Hair follicular keratinocyte (primary cell): ENCODE results near the gene SLC5A2. TPM values are rescaled to one million over a fixed set of nuclear protein-coding genes. Genes with fewer than 3 reads are reported as not detected.

Source experiments
- total RNA-seq: library from RNA; depleted of rRNA; stranded (reverse); fragments of >200 nt; gene quantifications from 2 replicates; pipeline ENCODE4 v1.2.3, GENCODE V29; 2015

SLC5A2 gene
- not detected in 2 replicates for total RNA-seq

DNA sequence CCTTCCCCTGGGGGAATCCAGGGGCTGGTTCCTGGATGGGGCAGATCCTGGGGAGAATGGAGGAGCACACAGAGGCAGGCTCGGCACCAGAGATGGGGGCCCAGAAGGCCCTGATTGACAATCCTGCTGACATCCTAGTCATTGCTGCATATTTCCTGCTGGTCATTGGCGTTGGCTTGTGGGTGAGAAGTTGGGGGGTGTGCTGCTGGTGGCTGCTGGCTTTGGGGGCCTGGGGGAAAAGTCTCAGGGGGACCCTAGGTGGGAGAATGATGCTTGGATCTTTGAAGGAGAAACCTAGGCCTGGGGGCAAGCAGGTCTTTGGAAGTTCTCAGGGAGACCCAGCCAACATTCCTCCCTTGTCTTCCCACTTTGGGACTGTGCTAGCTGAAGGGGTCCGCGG lies at the start of gene SLC5A2:
TSS of gene SLC5A2 (plus strand) at position 43 of the 400 bp plus-strand sequence. CDS start at position 57, 14 bp downstream.

DNA sequence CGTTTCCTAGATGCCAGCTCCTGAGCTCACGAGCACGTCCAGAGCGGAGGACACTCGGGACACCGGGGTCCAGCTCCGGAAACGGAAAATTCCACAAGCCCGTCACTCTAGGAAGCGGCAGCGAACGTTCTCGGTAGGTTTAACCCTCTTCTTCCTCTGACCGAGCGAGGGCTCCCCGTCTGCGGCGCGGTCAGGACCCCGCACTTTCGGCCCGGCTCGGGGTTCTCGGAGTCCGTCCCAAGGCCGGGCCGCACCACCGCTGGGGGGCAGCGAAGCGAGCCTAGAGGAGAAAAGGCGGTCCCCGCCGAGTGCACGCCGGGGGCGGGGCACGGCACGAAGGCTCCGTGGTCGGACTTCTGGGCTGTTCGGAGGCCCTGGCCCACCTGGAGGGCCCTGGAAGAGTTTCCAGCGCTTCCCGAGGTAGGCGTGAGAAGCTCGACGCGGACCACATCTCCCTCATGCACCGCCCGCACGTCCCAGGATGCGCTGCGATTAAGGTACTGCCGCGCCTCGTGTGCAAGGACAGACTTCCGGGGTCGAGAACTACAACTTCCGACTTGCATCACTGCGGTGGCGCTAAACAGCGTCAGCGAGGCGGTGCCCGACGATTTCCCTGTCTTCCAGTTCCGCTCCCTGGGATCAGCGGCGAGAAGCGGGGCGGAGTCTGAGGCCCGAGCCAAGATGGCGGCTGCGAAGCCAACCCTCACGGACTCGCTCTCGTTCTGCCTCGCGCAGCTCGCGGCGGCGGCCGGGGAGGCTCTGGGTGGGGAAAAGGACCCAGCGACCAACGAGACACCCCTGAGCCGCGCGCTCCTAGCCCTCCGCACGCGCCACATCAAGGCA lies 23.9 kb upstream of the SLC5A2 start, which contains the start of gene ARMC5:
TSS of gene ARMC5 (plus strand) at position 658 of the 843 bp plus-strand sequence. CDS start at position 682, 24 bp downstream.

DNA sequence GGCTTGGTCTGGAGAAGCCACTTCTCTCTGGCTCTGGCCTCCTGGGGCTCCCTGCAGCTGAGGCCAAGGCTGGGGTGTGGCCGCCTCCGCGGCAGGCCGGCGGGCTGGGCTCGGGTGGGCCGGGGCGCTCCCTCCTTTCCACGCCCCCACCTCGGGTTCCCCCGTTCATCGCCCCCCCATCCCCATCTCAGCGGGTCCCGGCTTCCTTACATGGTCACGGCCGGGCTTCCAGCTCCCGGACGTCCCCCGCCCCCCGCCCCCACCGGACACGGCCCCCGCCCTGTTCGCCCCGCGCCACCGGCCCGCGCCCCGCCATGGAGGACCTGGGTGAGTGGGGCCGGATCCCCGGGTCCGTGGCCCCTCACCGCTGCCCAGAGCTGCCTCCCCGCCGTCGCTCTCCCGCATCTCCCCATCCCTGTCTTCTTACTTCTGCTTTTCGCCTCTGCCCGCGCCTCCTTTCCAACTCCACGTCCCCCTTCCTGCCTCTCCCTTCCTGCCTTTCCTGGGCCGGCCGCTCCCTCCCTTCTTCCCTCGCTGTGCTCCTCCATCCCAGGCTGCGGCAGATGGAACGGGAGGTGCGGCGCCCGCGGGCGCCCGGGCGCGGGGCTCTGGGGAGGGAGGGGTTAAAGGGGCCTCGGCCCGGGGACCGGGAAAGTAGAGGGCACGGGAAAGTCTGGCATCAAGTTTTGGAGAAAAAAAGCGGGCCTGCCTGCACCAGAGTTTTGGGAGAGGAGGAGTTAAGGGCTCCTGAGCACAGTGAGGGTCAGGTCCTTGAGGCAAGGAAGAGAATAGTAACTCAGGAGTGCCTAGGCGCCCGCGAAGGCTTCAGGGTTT lies 10.8 kb upstream of the SLC5A2 start, which contains the start of gene TGFB1I1:
TSS of gene TGFB1I1 (plus strand) at position 278 of the 834 bp plus-strand sequence. CDS start at position 315, 37 bp downstream.

DNA sequence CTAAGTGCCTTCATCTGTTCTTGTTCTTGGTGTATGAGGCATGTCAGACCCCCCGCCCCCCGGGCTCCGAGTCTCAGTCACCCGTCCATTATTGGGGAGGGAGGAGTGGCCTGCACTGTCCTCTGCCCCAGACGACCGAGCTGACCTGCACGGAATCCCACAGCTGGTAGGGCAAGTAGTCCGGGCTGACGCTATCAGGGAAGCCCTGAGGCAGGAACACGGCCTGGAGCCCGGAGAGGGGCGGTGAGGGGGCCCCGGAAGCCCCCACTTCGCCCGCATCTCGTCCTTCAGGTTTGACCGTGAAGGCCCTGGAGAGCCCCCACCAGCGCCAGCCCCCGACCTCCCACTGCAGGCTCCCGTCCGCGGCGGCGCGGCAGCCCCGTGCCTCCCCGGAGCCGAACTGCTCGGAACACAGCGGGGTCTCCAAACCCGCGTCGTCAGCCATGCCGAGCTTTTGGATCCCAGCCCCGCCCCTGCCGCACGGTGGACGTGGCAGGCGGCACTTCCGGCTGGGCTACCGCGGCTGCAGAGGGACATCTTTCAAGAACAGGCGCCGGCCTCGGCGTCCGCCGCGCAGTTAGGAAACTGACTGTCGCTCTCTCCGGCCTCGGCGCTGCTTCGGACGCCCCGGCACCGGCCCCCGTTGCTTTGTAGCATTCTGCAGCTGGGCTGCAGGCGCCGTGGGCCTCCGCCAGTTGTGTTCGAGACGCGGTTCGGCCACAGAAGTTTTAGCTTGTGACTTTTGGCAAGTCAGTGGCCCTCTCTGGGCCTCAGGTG lies 25.2 kb downstream of the SLC5A2 start, which contains the start of gene RUSF1:
TSS of gene RUSF1 (minus strand) at position 463 of the 777 bp plus-strand sequence. CDS start at position 445, 18 bp downstream.

GRCh38 chr16:31527734-31528274 lies 44.9 kb downstream of the SLC5A2 start, which contains the start of gene AHSP:
Gene AHSP, plus strand, starts transcription at chr16:31527900. Its CDS starts 240 bp downstream, at chr16:31528140.

Other genes starting within 250 kb of the SLC5A2 start
- not detected in 2 replicates for gene ITGAM, start 223.1 kb upstream of the SLC5A2 start, total RNA-seq
- not detected in 2 replicates for gene ITGAX, start 127.9 kb upstream of the SLC5A2 start, total RNA-seq
- gene ITGAD, start 89.8 kb upstream of the SLC5A2 start, total RNA-seq = not detected in 2 replicates
- gene COX6A2, start 54.8 kb upstream of the SLC5A2 start, total RNA-seq = not detected in 2 replicates
- gene ZNF843, start 40.3 kb upstream of the SLC5A2 start, total RNA-seq = 0.08 TPM in 2 replicates
- gene ARMC5, start 23.6 kb upstream of the SLC5A2 start, total RNA-seq = 6.4 and 8.2 TPM in 2 replicates
- 20.4 and 31.9 TPM in 2 replicates for gene TGFB1I1, start 11.0 kb upstream of the SLC5A2 start, total RNA-seq
- 39.0 and 48.1 TPM in 2 replicates for gene RUSF1, start 25.3 kb downstream of the SLC5A2 start, total RNA-seq
- gene AHSP, start 44.8 kb downstream of the SLC5A2 start, total RNA-seq = not detected in 2 replicates